ENCODE data around the gene GAPDHS. TPM values are rescaled to one million over a fixed set of nuclear protein-coding genes. Genes with fewer than 3 reads are reported as not detected.

The GAPDHS gene
- total RNA-seq (not detected), polyA plus RNA-seq (not detected)
- long read RNA-seq, donor 1: 0 reads
- long read RNA-seq, donor 2, partial matches to known transcripts: 0 of 1 reads
- long read RNA-seq, donor 2, other reads (novel, unspliced or antisense): 1 of 1 reads

DNA sequence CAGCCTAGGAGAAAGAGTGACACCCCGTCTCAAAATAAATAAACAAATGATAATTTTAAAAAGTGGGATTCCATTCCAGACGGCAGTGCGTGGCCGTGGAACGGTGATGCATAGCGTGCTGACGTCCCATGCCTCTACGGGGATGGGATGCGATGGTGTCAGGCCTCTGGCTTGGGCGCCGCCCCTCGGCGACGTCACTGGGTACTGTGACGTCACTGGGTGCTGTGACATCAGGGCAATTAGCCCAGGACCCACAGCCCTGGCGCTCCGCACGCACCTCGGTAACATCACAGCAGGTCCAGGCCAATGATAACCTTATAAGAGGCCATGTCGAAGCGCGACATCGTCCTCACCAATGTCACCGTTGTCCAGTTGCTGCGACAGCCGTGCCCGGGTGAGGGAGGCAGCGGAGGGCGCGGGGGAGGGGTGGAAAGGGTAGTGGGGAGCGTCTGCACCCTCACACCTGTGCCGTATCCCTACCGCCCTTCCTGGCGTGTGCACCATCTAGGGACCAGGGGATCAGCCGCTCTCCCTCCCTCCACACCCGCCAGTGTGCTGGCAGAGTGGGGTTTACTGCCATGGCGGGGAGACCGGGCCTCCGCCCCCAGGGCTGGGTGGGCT, at the start of gene GAPDHS:
GAPDHS (plus strand) TSS at position 256 of the 621 bp plus-strand sequence; CDS start at position 328, 72 bp downstream.
- no peak for ATAC-seq (ENCODE audit: low FRiP score)
- H3K4me3 ChIP-seq (ENCODE audit: low read length in 2 of 2): no peak within 1 kb of the TSS

DNA sequence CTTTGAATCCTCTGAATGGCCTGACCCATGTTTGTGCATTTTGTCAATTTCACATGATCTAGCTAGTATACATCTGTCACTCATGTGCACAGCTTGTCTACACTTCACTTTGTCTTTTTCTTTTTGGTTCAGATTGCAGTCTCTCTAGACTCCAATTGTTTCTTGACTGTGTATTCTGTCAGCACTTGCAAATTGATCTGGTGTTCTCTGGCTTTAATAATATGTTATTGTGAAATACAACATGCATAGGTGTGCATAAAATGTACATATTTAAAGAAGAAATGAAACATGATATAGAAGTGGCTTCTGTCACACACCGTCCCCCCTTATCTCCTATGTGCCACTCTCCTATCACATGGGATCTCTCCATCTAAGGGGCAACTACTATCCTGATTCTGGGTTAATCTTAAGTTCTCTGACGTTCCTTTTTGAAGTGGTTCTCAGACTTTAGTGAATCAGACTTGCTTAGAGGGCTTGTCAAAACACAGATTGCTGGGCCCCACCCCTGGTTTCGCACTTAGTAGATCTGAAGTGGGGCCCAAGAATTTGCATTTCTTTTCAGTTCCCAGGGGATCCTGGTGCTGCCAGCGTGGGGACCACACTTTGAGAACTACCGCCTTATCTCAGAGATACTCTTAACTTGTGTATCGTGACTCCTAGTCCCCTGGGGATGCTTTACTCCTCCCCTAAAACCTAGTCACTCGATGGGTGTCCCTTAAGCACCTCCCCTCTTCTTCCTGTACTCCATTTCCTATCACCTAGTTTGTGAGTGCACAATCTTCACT, 48.8 kb upstream of the GAPDHS start:
- H3K27ac ChIP-seq (ENCODE audit: low read depth in 1 of 2, low read length in 2 of 2): no peak overlapping the region
- H3K36me3 ChIP-seq (ENCODE audit: control insufficient read depth in 1 of 2, insufficient read depth in 2 of 2, low read length in 1 of 2): no peaks in the 10 kb centered on the region
- H3K4me1 ChIP-seq (ENCODE audit: control insufficient read depth in 1 of 2, insufficient read depth in 2 of 2, low read length in 2 of 2): no peaks in the 10 kb centered on the region
- WGBS, 2 donors: 33 to 35% methylated on average over 7 of the region's 7 CpGs
- no peak for ATAC-seq (ENCODE audit: low FRiP score)
- H3K4me3 ChIP-seq (ENCODE audit: low read length in 2 of 2): no peak overlapping the region
- no peaks in the 10 kb centered on the region for H3K9me3 ChIP-seq (ENCODE audit: control insufficient read depth, low read length)
- H3K27me3 ChIP-seq (ENCODE audit: control insufficient read depth in 1 of 2, insufficient read depth in 2 of 2, low read length in 1 of 2): no peaks in the 10 kb centered on the region
- DNase-seq: peak in 1 of 2 donors; percentile 19
- intact Hi-C loops (cut with DNase I): no loop called here

More for the DNA sequence above, at the start of gene GAPDHS:
- Histone ChIP-seq H3K36me3 (ENCODE audit: control insufficient read depth in 1 of 2, insufficient read depth in 2 of 2, low read length in 1 of 2) (no peaks in the 10 kb centered on the region), H3K9me3 (ENCODE audit: control insufficient read depth, low read length) (no peaks in the 10 kb centered on the region), H3K27ac (ENCODE audit: low read depth in 1 of 2, low read length in 2 of 2) (no peak within 1 kb of the TSS), H3K27me3 (ENCODE audit: control insufficient read depth in 1 of 2, insufficient read depth in 2 of 2, low read length in 1 of 2) (no peaks in the 10 kb centered on the region), H3K4me1 (ENCODE audit: control insufficient read depth in 1 of 2, insufficient read depth in 2 of 2, low read length in 2 of 2) (no peaks in the 10 kb centered on the region)
- 23 to 27% methylated on average over 35 to 39 of the region's 39 CpGs for WGBS, 2 donors
- DNase-seq: no peak
- intact Hi-C loops (cut with DNase I): no loop called here

DNA sequence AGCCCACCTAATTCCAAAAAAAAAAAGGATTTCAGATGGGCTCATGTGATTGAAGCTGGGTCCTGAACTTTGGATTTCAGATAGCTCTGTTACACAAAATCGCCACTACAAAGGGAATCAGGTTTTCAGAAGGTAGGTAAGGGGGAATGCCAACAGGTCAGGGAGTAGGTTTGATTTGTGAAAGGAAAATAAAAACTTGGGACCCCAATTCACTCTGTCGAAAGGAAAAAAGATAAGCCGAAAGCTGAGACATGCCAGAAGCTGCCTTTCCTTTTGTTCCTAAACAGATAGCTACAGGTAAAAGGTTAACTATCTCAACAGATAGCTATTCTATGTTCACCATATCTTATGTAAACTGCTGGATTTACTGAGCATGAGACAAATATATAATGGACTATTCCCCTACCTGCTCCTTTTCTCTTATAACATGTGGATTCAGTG, 47.0 kb upstream of the GAPDHS start:
- Histone ChIP-seq H3K27me3 (ENCODE audit: control insufficient read depth in 1 of 2, insufficient read depth in 2 of 2, low read length in 1 of 2) (no peaks in the 10 kb centered on the region), H3K4me1 (ENCODE audit: control insufficient read depth in 1 of 2, insufficient read depth in 2 of 2, low read length in 2 of 2) (no peaks in the 10 kb centered on the region), H3K36me3 (ENCODE audit: control insufficient read depth in 1 of 2, insufficient read depth in 2 of 2, low read length in 1 of 2) (no peaks in the 10 kb centered on the region), H3K4me3 (ENCODE audit: low read length in 2 of 2) (no peak overlapping the region), H3K9me3 (ENCODE audit: control insufficient read depth, low read length) (no peaks in the 10 kb centered on the region), H3K27ac (ENCODE audit: low read depth in 1 of 2, low read length in 2 of 2) (no peak overlapping the region)
- ATAC-seq (ENCODE audit: low FRiP score): no peak
- intact Hi-C loops (cut with DNase I): no loop called here
- DNase-seq: no peak
- 80 to 89% methylated on average over 3 of the region's 3 CpGs for WGBS, 2 donors

DNA sequence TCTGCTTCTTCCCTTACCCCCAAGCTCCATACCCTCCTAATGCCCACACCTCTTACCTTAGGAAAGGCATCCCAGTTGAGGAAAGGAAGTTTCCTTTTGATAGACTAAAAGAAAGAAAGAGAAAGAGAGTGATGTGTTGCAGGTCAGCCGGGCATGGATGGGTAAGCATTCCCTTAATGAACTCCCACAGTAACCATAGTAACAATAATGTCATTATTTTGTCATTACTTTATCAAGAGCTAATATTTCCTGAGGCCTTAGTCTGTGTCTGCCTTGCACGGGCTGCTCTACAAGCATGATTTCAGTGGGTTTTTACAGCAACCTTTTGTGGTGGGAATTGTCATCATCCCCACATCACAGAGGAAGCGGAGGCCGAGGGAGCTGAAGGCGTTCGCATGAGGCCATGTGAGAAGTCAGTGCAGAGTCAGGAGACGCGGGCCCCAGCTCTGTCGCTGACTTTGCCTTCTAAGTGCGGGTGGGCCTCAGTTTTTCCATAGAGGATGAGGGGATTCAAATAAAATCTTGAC, 45.5 kb upstream of the GAPDHS start:
- H3K27me3 ChIP-seq (ENCODE audit: control insufficient read depth in 1 of 2, insufficient read depth in 2 of 2, low read length in 1 of 2): no peaks in the 10 kb centered on the region
- no peaks in the 10 kb centered on the region for H3K36me3 ChIP-seq (ENCODE audit: control insufficient read depth in 1 of 2, insufficient read depth in 2 of 2, low read length in 1 of 2)
- H3K27ac ChIP-seq (ENCODE audit: low read depth in 1 of 2, low read length in 2 of 2): no peak overlapping the region
- no peak overlapping the region for H3K4me3 ChIP-seq (ENCODE audit: low read length in 2 of 2)
- ATAC-seq (ENCODE audit: low FRiP score): no peak
- no peaks in the 10 kb centered on the region for H3K4me1 ChIP-seq (ENCODE audit: control insufficient read depth in 1 of 2, insufficient read depth in 2 of 2, low read length in 2 of 2)
- H3K9me3 ChIP-seq (ENCODE audit: control insufficient read depth, low read length): no peaks in the 10 kb centered on the region
- peak in 1 of 2 donors; percentile 37 for DNase-seq
- intact Hi-C loops (cut with DNase I): no loop called here
- 82 to 84% methylated on average over 10 of the region's 10 CpGs for WGBS, 2 donors

DNA sequence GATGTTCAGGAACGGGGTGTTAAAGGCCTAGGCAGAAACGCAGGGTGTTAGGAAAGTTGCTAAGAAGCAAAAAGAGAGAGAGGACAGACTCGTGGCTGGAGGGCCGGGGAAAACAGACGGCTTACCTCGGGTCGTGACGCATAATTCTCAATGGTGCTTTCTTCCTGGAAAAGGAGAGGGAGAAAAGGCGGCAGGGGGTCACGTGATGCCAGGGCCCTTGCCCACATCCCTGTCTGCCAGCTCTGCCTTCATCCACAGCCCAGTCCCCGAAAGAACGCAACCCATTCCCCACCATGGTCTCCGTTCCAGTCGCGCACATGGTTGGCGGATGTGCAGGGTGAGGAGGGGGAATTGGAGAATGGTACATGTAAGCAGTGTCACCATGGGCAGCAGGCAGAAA, 44.6 kb upstream of the GAPDHS start:
- Histone ChIP-seq H3K27ac (ENCODE audit: low read depth in 1 of 2, low read length in 2 of 2) (no peak overlapping the region), H3K36me3 (ENCODE audit: control insufficient read depth in 1 of 2, insufficient read depth in 2 of 2, low read length in 1 of 2) (no peaks in the 10 kb centered on the region), H3K4me3 (ENCODE audit: low read length in 2 of 2) (no peak overlapping the region), H3K27me3 (ENCODE audit: control insufficient read depth in 1 of 2, insufficient read depth in 2 of 2, low read length in 1 of 2) (no peaks in the 10 kb centered on the region), H3K9me3 (ENCODE audit: control insufficient read depth, low read length) (no peaks in the 10 kb centered on the region), H3K4me1 (ENCODE audit: control insufficient read depth in 1 of 2, insufficient read depth in 2 of 2, low read length in 2 of 2) (no peaks in the 10 kb centered on the region)
- intact Hi-C loops (cut with DNase I): no loop called here
- no peak for ATAC-seq (ENCODE audit: low FRiP score)
- 68 to 81% methylated on average over 16 of the region's 16 CpGs for WGBS, 2 donors
- DNase-seq: no peak

DNA sequence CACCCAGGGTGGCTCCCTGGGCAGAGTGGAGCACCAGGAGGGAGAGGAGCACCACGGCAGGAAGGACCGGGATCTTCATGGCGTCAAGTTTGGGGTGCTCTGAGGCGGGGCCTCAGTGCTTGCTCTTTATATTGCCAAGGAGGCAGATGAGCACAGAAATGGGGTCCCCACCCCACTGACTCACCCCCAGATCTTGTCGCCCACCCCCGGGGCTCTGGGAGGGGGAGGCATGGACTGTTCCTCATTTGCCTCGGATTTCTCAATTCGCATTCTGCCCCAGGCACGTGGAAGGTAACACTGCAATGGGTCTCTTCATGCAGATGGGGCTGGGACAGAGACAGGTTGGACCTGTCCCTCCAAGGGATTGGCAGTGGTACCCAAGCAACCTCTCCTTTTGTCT, 42.9 kb upstream of the GAPDHS start, which contains the start of gene KRTDAP:
KRTDAP (minus strand) TSS at position 101 of the 400 bp plus-strand sequence; CDS start at position 79, 22 bp downstream.
- intact Hi-C loops (cut with DNase I): loop anchor here (10.0 kb wide), 2 partner anchors 216 to 426 kb away; no protein-coding TSS in a partner anchor
- Histone ChIP-seq H3K4me3 (ENCODE audit: low read length in 2 of 2) (no peak within 1 kb of the TSS), H3K4me1 (ENCODE audit: control insufficient read depth in 1 of 2, insufficient read depth in 2 of 2, low read length in 2 of 2) (no peaks in the 10 kb centered on the region), H3K27me3 (ENCODE audit: control insufficient read depth in 1 of 2, insufficient read depth in 2 of 2, low read length in 1 of 2) (no peaks in the 10 kb centered on the region), H3K36me3 (ENCODE audit: control insufficient read depth in 1 of 2, insufficient read depth in 2 of 2, low read length in 1 of 2) (no peaks in the 10 kb centered on the region), H3K9me3 (ENCODE audit: control insufficient read depth, low read length) (no peaks in the 10 kb centered on the region), H3K27ac (ENCODE audit: low read depth in 1 of 2, low read length in 2 of 2) (no peak within 1 kb of the TSS)
- 82 to 87% methylated on average over 9 of the region's 9 CpGs for whole genome bisulfite sequencing, 2 donors
- DNase-seq: no peak
- ATAC-seq (ENCODE audit: low FRiP score): no peak

DNA sequence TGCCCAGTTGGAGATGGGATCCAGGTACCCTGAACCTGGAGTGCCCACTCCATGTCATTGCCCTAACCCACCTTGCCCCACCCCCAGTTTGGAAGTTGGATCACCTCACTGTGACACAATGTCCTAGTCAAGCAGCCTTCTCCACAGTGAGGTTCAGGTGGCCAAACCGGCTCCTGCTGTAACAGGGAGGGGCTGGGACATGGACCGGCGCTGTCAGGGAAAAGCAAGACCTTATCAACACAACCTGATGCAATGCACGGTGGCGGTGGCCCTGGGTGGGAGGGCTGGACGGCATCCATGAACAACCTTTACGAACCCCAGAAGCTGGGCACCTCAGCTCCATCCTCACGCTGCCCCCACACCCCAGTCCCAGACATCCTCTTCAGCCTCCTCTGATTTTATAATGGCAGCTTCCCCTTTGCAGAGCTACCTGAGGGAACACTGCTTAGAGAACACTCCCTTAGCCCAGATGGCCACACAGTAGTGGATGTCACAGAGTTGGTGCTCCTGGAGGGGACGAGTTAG, 41.4 kb upstream of the GAPDHS start:
- DNase-seq (peak in 1 of 2 donors; percentile 70), ATAC-seq (ENCODE audit: low FRiP score) (no peak)
- 85 to 86% methylated on average over 9 of the region's 9 CpGs for WGBS, 2 donors
- no peak overlapping the region for H3K27ac ChIP-seq (ENCODE audit: low read depth in 1 of 2, low read length in 2 of 2)
- no peaks in the 10 kb centered on the region for H3K36me3 ChIP-seq (ENCODE audit: control insufficient read depth in 1 of 2, insufficient read depth in 2 of 2, low read length in 1 of 2)
- intact Hi-C loops (cut with DNase I): loop anchor here (10.0 kb wide), 2 partner anchors 217 to 427 kb away; no protein-coding TSS in a partner anchor
- H3K4me3 ChIP-seq (ENCODE audit: low read length in 2 of 2): no peak overlapping the region
- no peaks in the 10 kb centered on the region for H3K27me3 ChIP-seq (ENCODE audit: control insufficient read depth in 1 of 2, insufficient read depth in 2 of 2, low read length in 1 of 2)
- no peaks in the 10 kb centered on the region for H3K4me1 ChIP-seq (ENCODE audit: control insufficient read depth in 1 of 2, insufficient read depth in 2 of 2, low read length in 2 of 2)
- no peaks in the 10 kb centered on the region for H3K9me3 ChIP-seq (ENCODE audit: control insufficient read depth, low read length)

DNA sequence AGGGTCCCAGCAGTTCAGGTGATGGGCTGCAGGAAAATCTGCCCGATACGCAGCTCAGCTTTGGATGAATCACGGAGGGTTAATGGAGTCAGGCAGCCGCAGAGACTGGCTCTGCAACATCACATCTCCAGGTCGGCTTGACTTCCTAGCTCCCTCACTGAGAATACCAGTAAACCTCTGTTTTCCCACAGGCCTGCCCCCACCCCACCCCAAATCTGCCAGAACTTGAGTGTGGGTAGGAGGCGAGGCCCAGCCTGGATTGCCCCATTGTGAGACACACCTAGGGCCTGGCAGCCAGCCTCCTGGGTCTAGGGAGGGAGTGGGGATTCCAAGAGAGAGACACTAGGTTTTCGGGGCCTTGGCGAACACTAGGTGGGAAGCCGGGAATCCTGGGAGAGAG, 39.3 kb upstream of the GAPDHS start:
- Histone ChIP-seq H3K36me3 (ENCODE audit: control insufficient read depth in 1 of 2, insufficient read depth in 2 of 2, low read length in 1 of 2) (no peaks in the 10 kb centered on the region), H3K4me3 (ENCODE audit: low read length in 2 of 2) (no peak overlapping the region), H3K9me3 (ENCODE audit: control insufficient read depth, low read length) (no peaks in the 10 kb centered on the region), H3K4me1 (ENCODE audit: control insufficient read depth in 1 of 2, insufficient read depth in 2 of 2, low read length in 2 of 2) (no peaks in the 10 kb centered on the region), H3K27ac (ENCODE audit: low read depth in 1 of 2, low read length in 2 of 2) (no peak overlapping the region), H3K27me3 (ENCODE audit: control insufficient read depth in 1 of 2, insufficient read depth in 2 of 2, low read length in 1 of 2) (no peaks in the 10 kb centered on the region)
- ATAC-seq (ENCODE audit: low FRiP score) (no peak), DNase-seq (no peak)
- 79 to 82% methylated on average over 9 of the region's 9 CpGs for WGBS, 2 donors
- intact Hi-C loops (cut with DNase I): loop anchor here (10.0 kb wide), 2 partner anchors 219 to 429 kb away; no protein-coding TSS in a partner anchor
